Cardiac fibroblast (primary cell): ENCODE data around the gene SPAG4.

Experiments
- DNase-seq, 2 donors: peaks; one replicate each; pipeline versions ENCODE4 v3.0.0 to v3.0.0-alpha.2; 2010; ENCODE audit warnings: low read depth in 2 of 2
- H3K4me3 ChIP-seq, 2 donors: replicated peaks in 1 of 2; 1 replicate in 1 of 2; 2 replicates in 1 of 2; pipeline ENCODE4 v1.5.1; 2011; ENCODE audit warnings: low read depth in 2 of 2, low read length in 2 of 2, mild to moderate bottlenecking in 2 of 2, moderate library complexity in 1 of 2
- TF ChIP-seq, protein P1 (sequence below): IDR thresholded peaks from one replicate; pipeline ENCODE4 v1.5.1; 2011; ENCODE audit warnings: low read depth, mild to moderate bottlenecking, low read length, inconsistent platforms

The SPAG4 gene

DNA sequence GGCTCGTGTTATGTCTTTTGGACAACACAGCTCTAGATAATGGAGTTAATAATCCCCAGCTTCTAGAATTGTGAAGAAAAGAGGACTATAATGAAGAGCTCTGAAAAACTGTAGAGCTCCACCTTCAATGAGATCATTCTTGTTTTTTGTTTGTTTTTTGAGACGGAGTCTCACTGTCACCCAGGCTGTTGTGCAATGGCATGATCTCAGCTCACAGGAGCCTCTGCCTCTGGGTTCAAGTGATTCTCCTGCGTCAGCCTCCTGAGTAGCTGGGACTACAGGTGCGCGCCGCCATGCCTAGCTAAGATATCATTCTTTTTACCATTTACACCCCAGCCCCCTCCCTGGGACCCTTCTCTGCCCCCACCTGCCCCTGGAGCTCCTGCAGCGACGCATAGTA is 37.2 kb upstream of the SPAG4 start:
- peak in 1 of 2 donors; percentile 32 for DNase-seq
- TF ChIP-seq, protein P1, sequence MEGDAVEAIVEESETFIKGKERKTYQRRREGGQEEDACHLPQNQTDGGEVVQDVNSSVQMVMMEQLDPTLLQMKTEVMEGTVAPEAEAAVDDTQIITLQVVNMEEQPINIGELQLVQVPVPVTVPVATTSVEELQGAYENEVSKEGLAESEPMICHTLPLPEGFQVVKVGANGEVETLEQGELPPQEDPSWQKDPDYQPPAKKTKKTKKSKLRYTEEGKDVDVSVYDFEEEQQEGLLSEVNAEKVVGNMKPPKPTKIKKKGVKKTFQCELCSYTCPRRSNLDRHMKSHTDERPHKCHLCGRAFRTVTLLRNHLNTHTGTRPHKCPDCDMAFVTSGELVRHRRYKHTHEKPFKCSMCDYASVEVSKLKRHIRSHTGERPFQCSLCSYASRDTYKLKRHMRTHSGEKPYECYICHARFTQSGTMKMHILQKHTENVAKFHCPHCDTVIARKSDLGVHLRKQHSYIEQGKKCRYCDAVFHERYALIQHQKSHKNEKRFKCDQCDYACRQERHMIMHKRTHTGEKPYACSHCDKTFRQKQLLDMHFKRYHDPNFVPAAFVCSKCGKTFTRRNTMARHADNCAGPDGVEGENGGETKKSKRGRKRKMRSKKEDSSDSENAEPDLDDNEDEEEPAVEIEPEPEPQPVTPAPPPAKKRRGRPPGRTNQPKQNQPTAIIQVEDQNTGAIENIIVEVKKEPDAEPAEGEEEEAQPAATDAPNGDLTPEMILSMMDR = no peak
- no peak overlapping the region for H3K4me3 ChIP-seq

- no peak overlapping the region for H3K4me3 ChIP-seq
- no peak for DNase-seq
- TF ChIP-seq, protein P1 = no peak
Observed at GRCh38 chr20:35579196-35579595, 36.4 kb upstream of the SPAG4 start.

DNA sequence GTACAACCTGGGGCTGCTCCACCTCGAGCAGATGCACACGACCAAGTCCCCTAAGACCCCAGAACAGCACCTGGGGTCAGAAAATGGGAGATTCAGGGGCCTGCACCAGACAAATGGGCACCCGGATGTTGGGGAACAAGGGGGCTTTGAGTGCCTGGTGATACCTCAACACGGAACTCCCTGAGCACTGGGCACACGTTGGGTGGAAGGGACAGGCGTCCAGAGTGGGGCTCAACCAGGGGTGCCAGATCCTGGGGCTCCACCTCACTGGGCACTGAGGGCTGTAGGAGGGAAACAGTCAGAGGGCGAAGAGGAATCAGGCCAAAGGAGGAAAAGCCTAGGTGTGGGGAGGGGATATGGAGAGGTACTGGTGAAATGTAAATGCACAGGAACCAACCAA is 33.5 kb upstream of the SPAG4 start:
- TF ChIP-seq, protein P1 = no peak
- no peak overlapping the region for H3K4me3 ChIP-seq
- no peak for DNase-seq

DNA sequence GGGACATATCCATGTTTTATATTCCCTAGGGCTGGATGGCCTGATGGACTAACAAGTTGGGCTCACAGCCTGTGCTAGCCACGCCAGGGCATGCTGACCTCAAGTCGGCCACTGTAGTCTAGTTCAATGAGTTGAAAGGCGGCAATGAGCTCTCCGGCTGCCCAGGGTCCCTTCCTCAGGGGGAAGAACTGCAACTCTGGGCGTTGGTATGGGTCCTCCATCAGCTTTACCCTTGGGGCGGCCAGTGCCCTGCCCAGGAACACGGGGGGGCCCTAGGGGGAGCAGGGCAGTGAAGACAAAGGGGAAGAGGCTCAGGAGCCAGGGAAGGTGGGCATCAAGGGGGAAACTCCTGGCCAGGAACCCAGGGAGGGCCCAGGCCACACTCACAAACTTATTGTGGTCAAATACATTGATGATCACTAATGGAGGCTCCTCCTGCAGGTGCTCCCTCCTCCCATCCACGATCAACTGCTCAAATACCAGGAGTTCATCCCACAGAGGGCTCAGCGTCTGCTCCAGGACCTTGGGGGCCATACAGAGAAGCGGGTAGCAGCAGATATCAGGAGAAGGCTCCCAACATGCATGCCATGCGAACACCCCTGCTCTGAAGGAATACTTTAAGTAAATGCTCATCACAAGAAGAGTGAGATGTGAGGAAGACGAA is 32.8 kb upstream of the SPAG4 start:
- DNase-seq = no peak
- TF ChIP-seq, protein P1 = no peak
- H3K4me3 ChIP-seq = no peak overlapping the region

DNA sequence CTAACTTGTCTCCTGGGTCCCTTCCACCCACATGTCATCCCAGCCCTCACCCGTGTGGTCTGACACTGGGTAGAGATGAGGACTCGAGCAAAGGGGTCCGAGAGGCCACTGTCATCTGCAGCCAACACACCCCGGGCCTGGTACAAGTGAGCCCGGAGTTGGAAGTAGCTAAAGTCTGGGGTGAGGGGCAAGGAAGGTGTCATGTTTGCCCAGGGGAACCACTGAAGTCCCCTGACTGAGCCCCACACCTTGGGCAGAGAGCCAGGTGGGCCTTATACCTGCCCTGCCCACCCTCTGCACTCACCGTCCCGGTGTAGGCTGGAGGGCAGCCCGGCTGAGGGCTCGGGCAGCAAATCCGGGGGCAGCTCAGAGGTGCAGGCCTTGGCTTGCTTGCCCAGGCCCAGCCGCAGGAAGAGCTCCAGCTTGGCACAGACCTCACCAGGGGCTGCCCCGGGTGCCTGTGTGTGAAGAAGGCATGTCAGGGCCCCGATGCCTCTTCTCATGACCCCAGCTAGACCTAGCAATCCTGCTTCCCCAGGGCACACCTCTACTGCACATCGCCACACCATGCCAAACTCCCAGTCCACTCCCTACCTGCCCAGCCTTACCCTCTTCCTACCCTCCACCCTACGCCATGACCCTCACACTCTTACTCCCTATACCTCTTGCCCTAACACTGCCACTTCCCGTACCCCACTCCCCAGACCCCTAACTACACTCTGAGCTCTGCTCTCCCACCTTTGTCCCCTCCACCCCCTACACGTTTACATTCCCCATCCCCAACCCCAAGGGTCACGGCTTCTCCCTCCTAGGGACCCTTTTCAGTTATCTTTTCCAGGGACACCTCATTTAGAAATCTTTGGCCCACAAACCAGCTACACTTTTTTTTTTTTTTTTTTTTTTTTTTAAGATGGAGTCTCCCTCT is 31.7 kb upstream of the SPAG4 start:
- H3K4me3 ChIP-seq = no peak overlapping the region
- TF ChIP-seq, protein P1 = no peak
- DNase-seq = no peak

DNA sequence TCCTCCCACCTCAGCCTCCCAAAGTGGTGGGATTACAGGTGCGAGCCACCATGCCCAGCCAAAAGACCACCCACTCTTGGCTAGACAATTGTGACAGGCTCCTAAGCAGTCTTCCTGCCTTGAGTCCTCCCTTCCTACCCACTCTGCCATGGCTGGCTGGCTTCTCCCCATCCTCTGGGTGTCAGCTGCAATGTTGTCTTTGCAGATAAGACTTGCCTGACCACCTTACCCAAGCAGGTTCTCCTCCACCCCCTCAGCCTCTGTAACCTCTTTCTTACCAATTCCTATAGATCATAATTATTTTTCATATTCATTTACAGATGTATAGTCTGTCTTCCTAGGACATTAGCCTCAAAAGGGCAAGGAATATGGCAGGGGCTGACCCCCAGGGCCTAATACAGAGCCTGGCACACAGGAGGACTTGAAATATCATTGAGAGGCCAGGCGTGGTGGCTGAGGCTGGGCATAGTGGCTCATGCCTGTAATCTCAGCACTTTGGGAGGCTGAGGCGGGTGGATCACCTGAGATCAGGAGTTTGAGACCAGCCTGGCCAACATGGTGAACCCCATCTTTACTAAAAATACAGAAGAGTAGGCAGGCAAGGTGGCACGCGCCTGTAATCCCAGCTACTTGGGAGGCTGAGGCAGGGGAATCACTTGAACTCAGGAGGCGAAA is 28.7 kb upstream of the SPAG4 start:
- TF ChIP-seq, protein P1 = no peak
- no peak for DNase-seq
- no peak overlapping the region for H3K4me3 ChIP-seq
